GM19238 (cell line): ENCODE results near the gene OR4D1.

Experiments
- DNase-seq: peaks from one replicate; pipeline ENCODE4 v3.0.0; 2011; ENCODE audit warnings: low spot score; ENCODE audit not compliant: insufficient read length

OR4D1 gene

DNA sequence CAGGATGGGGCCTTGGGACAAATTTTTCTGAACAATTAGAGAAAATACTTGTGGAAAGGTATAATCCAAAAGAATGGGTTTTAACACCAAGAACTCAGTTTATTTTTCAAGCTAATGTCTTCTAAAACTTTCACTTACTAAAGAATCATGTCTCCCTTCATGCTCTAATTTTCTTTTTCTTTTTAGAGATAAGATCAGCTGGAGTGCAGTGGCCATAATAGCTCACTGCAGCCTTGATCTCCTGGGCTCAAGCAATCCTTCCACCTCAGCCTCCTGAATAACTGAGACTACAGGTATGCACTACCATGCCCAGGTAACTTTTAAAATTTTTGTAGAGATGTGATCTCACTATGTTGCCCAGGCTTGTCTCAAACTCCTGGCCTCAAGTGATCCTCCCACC lies 5.5 kb downstream of the OR4D1 start:
- no peak for DNase-seq

DNA sequence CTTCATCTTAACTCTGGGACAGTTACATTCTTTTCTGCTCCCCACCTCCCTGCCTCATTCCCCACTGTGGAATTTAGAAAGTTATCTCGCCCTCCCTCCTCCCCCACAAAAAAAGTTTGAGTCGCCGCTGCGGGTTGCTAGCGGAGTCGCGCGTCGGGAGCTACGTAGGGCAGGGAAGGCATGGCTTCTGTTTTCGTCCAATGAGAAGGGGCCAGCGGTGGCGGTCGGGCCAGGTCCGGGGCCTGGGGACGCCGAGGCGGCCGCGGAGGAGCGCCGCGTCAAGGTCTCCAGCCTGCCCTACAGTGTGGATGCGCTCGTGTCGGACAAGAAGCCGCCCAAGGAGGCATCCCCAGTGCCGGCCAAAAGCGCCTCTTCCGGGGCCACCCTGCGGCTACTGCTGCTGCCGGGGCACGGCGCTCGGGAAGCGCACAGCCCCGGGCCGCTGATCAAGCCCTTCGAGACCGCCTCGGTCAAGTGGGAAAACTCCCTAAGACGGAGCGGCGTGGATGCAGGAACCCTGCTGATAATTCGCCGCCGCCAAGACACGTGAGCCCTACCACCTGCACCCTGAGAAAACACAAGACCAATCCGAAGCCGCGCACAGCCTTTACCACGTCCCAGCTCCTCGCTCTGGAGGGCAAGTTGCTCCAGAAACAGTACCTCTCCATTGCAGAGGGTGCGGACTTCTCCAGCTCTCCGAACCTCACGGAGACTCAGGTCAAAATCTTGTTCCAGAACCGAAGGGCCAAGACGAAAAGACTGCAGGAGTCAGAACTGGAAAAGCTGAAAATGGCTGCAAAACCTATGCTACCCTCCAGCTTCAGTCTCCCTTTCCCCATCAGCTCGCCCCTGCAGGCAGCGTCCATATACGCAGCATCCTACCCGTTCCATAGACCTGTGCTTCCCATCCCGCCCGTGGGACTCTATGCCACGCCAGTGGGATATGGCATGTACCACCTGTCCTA lies 8.9 kb downstream of the OR4D1 start:
- no peak for DNase-seq

DNA sequence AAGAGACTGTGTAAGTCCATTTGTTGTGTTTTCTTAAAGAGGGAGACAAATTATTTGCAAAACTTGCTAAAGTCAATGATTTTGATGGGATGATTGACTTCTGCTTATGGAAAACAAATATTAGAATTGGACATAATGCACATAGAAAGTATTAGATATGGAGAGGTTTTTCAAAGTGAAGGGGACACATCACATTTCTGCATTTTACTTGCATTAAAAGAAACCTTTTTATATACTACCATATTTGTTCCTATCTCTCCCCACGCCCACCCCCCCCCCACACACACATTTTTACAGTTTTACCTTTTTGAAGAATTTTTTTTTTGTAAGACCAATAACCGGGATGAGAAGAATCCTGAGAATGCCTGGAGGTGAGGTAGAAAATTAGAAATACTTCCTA lies 10.0 kb downstream of the OR4D1 start:
- DNase-seq = no peak

- no peak for DNase-seq
Measured at GRCh38 chr17:58161566-58161965, 13.4 kb downstream of the OR4D1 start.

DNA sequence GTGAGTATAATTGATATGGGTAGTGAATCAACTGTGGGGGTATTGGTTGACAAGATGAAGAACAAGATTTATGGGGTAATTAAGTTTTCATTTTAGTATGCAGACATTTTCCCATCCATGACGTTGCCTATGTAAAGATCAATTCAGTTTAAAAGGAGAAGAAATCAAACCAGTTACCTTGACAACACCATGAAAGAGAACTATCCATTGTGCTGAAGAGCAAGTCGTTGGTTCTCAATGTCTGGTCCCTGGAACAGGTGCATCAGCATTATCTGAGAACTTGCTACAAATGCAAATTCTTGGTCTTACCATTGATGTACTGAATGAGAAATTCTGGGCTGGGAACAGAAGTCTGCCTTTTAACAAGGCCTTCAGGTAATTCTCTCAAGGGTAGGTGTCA lies 17.8 kb downstream of the OR4D1 start:
- DNase-seq = no peak

- DNase-seq = no peak
Measured at GRCh38 chr17:58166682-58167081, 18.5 kb downstream of the OR4D1 start, which contains the start of gene OR4D2. Gene OR4D2 (plus strand): TSS chr17:58166982. CDS start chr17:58169656, 2,674 bp downstream.

DNA sequence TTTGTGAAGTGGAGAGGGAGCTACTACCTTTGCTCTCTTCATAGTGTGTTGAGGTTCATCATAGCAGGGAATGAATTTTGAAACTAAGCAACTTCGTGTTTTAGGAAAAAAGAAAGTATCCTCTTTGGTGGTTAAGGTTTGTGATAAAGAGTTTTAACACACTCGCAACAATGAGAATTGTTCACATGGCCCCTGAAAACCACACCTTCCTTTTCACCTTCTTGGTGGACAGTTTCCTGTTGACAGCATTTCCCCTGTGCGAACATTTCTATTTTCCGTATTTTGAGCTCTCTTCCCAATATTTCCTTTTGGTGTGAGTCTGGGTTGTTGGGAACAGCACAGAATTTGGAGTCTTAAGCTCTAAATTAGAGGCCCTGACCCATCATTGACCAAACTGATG lies 22.4 kb downstream of the OR4D1 start:
- no peak for DNase-seq

DNA sequence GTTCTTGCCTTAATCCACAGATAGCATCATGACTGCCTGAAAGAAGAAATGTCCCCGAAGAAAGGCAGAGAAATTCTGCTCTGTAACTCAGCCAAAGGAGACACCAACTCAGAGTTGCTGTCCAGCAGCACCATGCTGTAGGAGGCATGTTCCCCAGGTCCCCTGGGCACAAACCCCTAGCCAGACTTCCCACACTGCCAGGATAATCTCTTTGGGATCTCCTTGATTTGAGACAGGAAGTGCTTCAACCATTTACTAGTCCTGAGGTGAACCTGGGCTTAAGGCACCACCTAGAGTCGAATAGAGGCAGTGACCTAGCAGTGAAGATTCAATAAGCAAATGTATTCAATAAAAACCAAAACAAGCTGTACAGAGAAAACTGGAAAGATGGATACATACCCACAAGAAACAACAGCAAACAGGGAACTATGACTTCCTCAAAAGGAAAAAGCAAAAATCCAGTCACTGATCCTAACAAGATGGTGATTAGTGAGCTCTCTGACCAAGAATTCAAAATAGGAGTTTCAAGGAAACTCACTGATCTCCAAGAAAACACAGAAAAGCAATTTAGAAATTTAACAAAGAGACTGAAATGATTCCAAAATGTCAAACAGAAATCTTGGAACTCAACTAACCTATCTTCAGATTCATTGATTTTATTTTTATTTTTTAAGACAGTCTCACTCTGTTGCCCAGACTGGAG lies 24.3 kb downstream of the OR4D1 start:
- DNase-seq = no peak

- no peak for DNase-seq
Measured at GRCh38 chr17:58174871-58175270, 26.7 kb downstream of the OR4D1 start.

DNA sequence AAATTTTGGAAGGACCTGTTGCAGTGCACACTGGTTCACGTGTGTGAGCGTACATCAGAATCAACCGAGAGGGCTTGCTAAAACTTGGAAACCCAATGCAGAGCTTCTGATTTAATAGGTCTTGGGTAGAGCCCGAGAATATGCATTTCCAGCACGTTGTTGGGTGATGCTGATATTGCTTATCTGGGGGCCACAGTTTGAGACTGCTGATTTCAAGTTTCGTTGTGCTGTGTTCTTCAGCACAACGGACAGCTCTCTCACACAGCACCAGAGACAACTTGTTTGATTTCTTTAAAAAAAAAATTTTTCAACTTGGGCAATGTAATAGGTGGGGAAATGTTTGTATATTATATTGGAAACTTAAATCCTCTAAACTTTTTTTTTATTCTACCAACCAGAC lies 28.0 kb downstream of the OR4D1 start:
- DNase-seq = no peak

DNA sequence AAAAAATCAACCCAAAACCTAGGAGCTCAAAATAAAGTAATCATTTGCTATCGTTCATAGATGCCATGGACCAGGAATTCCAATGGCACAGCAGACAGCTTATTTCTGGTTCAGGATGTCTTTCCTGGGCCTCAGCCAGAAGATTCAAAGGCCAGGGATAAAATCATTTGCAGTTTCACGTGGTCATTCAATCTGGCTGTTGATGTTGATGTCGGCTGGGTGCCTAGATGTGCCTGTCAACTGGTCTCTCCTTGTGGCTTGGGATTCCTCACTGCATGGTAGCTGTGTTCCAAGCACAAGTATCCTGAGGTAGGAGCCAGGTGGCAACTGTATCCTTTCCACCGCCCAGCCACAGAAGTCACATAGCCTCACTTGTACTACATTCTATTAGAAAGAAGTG lies 33.6 kb downstream of the OR4D1 start:
- DNase-seq = no peak

DNA sequence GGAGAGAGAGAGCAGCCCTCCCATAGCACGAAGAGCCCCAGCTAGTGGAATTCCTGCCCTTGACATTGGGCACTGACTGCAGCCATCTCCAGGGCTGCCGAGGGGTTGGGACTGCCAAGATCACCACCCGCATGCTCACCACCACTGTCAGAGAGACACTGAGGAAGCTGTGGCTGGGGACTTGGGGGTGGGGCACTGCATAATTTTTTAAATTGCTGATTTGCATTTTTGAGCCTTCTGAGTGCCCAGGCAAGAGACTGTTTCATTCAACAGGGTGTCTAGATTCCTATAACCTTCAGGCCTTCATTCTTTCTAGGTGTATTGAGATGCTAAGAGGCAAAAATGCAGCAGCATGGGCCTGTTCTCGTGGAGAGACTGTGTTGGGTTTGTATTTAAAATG lies 35.3 kb downstream of the OR4D1 start:
- no peak for DNase-seq

DNA sequence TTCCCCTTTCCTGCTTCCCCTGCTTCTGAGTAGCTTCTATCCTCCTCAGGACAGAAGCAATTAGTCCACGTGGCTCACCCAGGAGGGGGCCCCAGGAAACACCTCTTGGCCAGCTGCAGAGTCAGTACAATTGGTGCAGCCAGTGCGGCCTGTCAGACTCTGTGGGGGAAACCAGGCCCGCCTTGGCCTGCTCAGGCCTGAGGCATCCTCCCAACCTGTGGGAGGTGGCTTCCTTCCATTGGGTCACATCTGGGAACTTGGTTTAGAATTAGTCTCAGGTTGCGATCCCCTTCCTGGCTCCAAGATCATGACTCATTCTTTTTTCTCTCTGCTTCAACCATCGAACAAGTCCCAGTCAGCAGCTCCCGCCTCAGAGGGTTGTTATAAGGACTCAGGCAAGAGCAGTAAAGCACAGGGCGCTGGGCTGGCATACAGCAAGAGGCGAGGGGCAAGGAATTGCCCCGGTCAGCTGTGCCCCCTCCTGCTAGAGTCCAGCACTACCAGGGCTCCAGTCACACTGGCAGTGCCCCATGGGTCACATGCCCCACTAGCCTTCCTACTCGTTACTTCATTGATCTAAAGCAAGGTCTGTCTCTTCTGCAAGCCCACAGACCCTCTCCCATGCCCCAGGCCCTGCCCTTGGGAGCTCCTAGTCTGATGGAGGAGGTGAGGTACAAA lies 36.3 kb downstream of the OR4D1 start:
- no peak for DNase-seq

GRCh38 chr17:58184986-58185761 lies 37.0 kb downstream of the OR4D1 start:
- no peak for DNase-seq

- no peak for DNase-seq
Measured at GRCh38 chr17:58186591-58186990, 38.4 kb downstream of the OR4D1 start.

DNA sequence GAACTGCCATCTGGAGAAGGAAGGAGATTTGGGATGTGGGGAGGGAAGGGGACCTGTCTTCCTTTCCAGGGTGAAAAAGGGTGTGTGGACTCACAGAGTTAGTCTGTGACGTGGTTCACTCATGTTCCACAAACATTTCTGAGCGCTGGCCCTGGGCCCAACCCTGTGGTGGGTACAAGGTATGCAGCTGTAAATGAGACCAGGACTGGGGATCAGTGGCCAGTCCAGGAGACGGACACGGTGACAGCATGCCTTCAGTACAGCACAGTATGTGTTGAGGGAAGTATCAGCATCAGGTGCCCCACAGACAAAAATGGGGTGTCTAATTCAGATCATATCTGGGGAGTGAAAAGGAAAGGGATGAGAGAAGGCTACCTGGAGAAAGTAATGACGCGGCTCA lies 38.9 kb downstream of the OR4D1 start:
- DNase-seq = no peak

GRCh38 chr17:58187675-58188074 lies 39.5 kb downstream of the OR4D1 start:
- DNase-seq = no peak

DNA sequence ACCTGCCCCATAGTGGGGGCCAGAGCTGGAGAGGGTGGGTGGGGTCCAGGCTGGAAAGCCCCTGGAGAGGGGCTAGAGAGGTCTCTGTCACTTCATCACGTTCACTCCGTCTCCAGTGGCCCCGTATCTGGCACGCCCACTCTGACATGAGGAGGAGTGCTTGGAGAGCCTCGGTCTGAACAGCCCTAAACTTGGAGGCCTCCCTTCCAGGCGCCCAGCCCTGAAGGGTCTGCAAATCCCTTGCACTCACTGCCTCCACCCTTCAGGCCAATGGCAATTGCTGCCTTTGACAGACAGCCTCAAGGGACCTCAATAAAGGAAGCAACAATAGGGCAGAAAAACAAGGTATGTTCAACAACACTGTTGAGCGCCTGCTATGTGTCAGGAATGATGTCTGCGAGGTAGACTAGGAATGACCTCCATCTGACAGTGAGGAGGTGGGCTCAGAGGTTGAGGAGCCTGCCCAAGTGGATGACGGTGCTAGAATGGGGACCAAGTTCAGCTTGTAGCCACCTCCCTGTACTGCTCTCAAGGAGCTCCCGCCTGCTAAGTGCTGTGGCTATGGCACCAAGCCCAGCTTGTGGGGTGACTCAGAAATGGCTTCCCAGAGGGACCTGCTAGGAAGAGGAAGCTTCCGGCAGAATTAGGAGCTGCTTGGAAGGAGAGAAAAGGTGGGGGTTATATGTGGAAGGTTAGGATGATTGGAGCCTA lies 41.4 kb downstream of the OR4D1 start:
- DNase-seq = no peak

GRCh38 chr17:58191241-58191896 lies 43.2 kb downstream of the OR4D1 start:
- DNase-seq = no peak

DNA sequence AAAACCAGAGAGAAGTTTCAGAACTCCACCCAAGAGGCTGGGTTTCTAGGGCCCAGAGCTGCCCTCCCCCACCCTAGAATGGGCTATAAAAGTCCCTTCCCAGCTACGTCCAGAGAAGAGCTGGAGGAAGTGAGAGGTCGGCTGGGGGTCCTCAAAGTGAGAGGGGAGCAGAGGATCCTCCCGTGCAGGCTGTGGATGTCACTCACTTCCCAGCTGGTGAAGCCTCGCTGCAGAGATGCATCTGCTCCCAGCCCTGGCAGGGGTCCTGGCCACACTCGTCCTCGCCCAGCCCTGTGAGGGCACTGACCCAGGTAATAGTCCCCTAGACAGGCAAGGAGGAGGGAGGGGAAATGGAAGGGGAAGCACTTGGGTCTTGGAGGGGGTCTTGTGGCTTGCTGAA lies 44.4 kb downstream of the OR4D1 start, which contains the start of gene EPX:
Gene EPX, plus strand, starts transcription at position 115 of the 400 bp plus-strand sequence. Its CDS starts 121 bp downstream, at position 236.
- no peak for DNase-seq
